Activated CD4-positive, CD25-positive, alpha-beta regulatory T cell treated with anti-CD3 and anti-CD28 coated beads, Interleukin-2, amount 50 U/mL, for 24 hours (primary cell): ENCODE results near the gene C1orf146.
A peak's percentile ranks its signal among the peaks of the same experiment; 100 is the strongest.
"Not testable (repeated sequence)": the region's sequence is repeated elsewhere in the genome, so short reads cannot be mapped to it uniquely, and the experiment has no call there.

Experiments
- ATAC-seq, 2 donors: fragments of 150-1000 bp; cut with Tn5 transposase; one replicate each; pipeline ENCODE4 v1.10.0; 2021; ENCODE audit warnings: mild to moderate bottlenecking in 1 of 2, moderate library complexity in 1 of 2

The C1orf146 gene

GRCh38 chr1:92217721-92218120, at the start of gene C1orf146:
TSS of gene C1orf146 (plus strand) at chr1:92217915. CDS start at chr1:92231421, 13,506 bp downstream.
- no peak for ATAC-seq

GRCh38 chr1:92168657-92169056, 49.1 kb upstream of the C1orf146 start:
- ATAC-seq = no peak

GRCh38 chr1:92169214-92170005, 48.3 kb upstream of the C1orf146 start:
- no peak for ATAC-seq

- ATAC-seq = no peak
Observed at GRCh38 chr1:92184632-92185031, 33.1 kb upstream of the C1orf146 start.

- ATAC-seq = no peak
Observed at GRCh38 chr1:92186081-92186480, 31.6 kb upstream of the C1orf146 start.

GRCh38 chr1:92188436-92189255, 29.1 kb upstream of the C1orf146 start:
- no peak for ATAC-seq

- no peak for ATAC-seq
Observed at GRCh38 chr1:92191726-92192125, 26.0 kb upstream of the C1orf146 start.

GRCh38 chr1:92192246-92192645, 25.5 kb upstream of the C1orf146 start:
- no peak for ATAC-seq

- no peak for ATAC-seq
Observed at GRCh38 chr1:92194511-92194910, 23.2 kb upstream of the C1orf146 start.

GRCh38 chr1:92201973-92202372, 15.7 kb upstream of the C1orf146 start:
- no peak for ATAC-seq

- peak; percentile 35 to 36 for ATAC-seq
Observed at GRCh38 chr1:92203105-92203504, 14.6 kb upstream of the C1orf146 start.

GRCh38 chr1:92210701-92211100, 7.0 kb upstream of the C1orf146 start:
- no peak for ATAC-seq

- no peak for ATAC-seq
Observed at GRCh38 chr1:92211166-92211565, 6.5 kb upstream of the C1orf146 start.

GRCh38 chr1:92218559-92218958, 844 bp downstream of the C1orf146 start:
- ATAC-seq = no peak

GRCh38 chr1:92219028-92219427, 1.3 kb downstream of the C1orf146 start:
- no peak for ATAC-seq

- ATAC-seq = no peak
Observed at GRCh38 chr1:92228401-92228800, 10.7 kb downstream of the C1orf146 start.

GRCh38 chr1:92230736-92231135, 13.0 kb downstream of the C1orf146 start:
- ATAC-seq = no peak

GRCh38 chr1:92240034-92240433, 22.3 kb downstream of the C1orf146 start:
- ATAC-seq = no peak

- no peak for ATAC-seq
Observed at GRCh38 chr1:92244376-92244775, 26.7 kb downstream of the C1orf146 start.

GRCh38 chr1:92254714-92255113, 37.0 kb downstream of the C1orf146 start:
- not testable (repeated sequence) for ATAC-seq

- peak; percentile 41 to 64 for ATAC-seq
Observed at GRCh38 chr1:92259350-92259749, 41.6 kb downstream of the C1orf146 start.

GRCh38 chr1:92262516-92262915, 44.8 kb downstream of the C1orf146 start:
- no peak for ATAC-seq

GRCh38 chr1:92273039-92273438, 55.3 kb downstream of the C1orf146 start:
- ATAC-seq = no peak

- no peak for ATAC-seq
Observed at GRCh38 chr1:92274939-92275338, 57.2 kb downstream of the C1orf146 start.
